C4-2B (cell line): ENCODE results near the gene SDCBP2.

ENCODE experiments used
- ZFX ChIP-seq: fragments of 450-650 bp; IDR thresholded peaks from 2 replicates; pipeline ENCODE4 v1.6.1; 2017
- TF ChIP-seq, protein P1 (sequence below): fragments of 450-650 bp; conservative IDR thresholded peaks from 2 replicates; pipeline ENCODE4 v1.5.1; 2017; ENCODE audit warnings: mild to moderate bottlenecking

DNA sequence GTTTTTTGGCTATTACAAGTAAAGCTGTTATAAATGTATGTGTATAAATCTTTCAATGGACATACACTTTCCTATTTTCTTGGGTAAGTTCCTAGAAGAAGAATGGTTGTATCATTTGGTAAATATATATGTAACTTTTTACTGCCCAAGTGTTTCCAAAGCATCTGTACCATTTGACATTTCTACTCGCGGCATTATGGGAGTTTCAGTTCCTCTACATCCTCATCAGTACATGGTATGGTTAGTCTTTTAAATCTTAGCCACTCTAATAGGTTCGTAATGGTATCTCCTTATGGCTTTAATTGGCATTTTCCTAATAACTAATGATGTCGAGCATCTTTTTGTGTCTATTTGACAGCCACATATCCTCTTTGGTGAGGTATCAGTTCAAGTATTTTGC, 49.9 kb downstream of the SDCBP2 start:
- TF ChIP-seq, protein P1, sequence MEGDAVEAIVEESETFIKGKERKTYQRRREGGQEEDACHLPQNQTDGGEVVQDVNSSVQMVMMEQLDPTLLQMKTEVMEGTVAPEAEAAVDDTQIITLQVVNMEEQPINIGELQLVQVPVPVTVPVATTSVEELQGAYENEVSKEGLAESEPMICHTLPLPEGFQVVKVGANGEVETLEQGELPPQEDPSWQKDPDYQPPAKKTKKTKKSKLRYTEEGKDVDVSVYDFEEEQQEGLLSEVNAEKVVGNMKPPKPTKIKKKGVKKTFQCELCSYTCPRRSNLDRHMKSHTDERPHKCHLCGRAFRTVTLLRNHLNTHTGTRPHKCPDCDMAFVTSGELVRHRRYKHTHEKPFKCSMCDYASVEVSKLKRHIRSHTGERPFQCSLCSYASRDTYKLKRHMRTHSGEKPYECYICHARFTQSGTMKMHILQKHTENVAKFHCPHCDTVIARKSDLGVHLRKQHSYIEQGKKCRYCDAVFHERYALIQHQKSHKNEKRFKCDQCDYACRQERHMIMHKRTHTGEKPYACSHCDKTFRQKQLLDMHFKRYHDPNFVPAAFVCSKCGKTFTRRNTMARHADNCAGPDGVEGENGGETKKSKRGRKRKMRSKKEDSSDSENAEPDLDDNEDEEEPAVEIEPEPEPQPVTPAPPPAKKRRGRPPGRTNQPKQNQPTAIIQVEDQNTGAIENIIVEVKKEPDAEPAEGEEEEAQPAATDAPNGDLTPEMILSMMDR: no peak
- no peak for TF ChIP-seq ZFX
